NB4 (cell line): Measurements from ENCODE around the gene ZNFX1.

Source experiments
- DNase-seq: peaks from one replicate; pipeline ENCODE4 v3.0.0; 2010; ENCODE audit warnings: low read depth
- H3K4me3 ChIP-seq: one replicate; pipeline ENCODE4 v1.5.1; 2011; ENCODE audit warnings: mild to moderate bottlenecking, low read depth, low read length, moderate library complexity
- MYC ChIP-seq: IDR thresholded peaks from 2 replicates; pipeline ENCODE4 v1.6.1; 2011; ENCODE audit warnings: low read depth, low read length
- POLR2A ChIP-seq: IDR thresholded peaks from 2 replicates; pipeline ENCODE4 v1.6.1; 2011; ENCODE audit warnings: mild to moderate bottlenecking; ENCODE audit not compliant: insufficient read length; ENCODE audit errors: extremely low read depth
- TF ChIP-seq, protein P1 (sequence below): IDR thresholded peaks from 2 replicates; pipeline ENCODE4 v1.6.1; 2011; ENCODE audit warnings: low read depth, low read length
- TF ChIP-seq, protein P2 (sequence below): IDR thresholded peaks from one replicate; pipeline ENCODE4 v1.5.1; 2012; ENCODE audit warnings: low read depth, low read length

Gene ZNFX1

DNA sequence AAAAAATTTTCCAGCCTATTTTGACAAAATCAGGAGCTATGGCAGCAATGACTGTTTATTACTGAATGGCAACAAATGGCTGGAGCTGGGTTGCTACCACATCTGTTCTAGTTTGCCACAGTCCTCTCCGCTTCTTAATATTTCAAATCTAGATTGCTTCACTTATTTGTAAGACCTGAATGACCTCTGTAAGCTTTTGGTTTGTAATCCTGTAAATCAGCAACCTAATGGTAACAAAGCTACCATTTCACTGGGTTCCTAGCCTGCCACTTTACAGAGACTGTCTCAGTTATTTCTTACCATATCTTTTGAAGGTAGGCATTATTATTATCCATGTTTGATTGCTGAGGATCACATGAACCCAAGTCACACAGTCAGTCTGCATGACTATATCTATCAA lies 15.4 kb downstream of the ZNFX1 start:
- DNase-seq, result no peak
- no peak for TF ChIP-seq POLR2A
- TF ChIP-seq MYC, result no peak

DNA sequence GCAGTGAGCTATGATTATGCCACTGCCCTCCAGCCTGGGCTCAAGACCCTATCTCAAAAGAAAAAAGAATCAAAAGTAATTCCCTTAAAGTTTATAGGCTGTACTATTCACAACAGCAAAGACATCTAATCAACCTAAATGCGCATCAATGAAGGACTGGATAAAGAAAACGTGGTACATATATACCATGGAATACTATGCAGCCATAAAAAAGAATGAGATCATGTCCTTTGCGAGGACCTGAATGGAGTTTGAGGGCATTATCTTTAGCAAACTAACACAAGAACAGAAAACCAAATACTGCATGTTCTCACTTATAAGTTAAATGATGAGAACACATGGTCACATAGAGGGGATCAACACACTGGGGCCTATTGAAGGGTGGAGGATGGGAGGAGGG lies 16.7 kb downstream of the ZNFX1 start:
- TF ChIP-seq, protein P1, sequence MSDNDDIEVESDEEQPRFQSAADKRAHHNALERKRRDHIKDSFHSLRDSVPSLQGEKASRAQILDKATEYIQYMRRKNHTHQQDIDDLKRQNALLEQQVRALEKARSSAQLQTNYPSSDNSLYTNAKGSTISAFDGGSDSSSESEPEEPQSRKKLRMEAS, result no peak
- TF ChIP-seq, protein P2, sequence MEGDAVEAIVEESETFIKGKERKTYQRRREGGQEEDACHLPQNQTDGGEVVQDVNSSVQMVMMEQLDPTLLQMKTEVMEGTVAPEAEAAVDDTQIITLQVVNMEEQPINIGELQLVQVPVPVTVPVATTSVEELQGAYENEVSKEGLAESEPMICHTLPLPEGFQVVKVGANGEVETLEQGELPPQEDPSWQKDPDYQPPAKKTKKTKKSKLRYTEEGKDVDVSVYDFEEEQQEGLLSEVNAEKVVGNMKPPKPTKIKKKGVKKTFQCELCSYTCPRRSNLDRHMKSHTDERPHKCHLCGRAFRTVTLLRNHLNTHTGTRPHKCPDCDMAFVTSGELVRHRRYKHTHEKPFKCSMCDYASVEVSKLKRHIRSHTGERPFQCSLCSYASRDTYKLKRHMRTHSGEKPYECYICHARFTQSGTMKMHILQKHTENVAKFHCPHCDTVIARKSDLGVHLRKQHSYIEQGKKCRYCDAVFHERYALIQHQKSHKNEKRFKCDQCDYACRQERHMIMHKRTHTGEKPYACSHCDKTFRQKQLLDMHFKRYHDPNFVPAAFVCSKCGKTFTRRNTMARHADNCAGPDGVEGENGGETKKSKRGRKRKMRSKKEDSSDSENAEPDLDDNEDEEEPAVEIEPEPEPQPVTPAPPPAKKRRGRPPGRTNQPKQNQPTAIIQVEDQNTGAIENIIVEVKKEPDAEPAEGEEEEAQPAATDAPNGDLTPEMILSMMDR, result no peak
- TF ChIP-seq POLR2A, result no peak
- TF ChIP-seq MYC, result no peak
- H3K4me3 ChIP-seq, result no peak overlapping the region
- no peak for DNase-seq

More for the DNA sequence above, 15.4 kb downstream of the ZNFX1 start:
- no peak overlapping the region for H3K4me3 ChIP-seq

DNA sequence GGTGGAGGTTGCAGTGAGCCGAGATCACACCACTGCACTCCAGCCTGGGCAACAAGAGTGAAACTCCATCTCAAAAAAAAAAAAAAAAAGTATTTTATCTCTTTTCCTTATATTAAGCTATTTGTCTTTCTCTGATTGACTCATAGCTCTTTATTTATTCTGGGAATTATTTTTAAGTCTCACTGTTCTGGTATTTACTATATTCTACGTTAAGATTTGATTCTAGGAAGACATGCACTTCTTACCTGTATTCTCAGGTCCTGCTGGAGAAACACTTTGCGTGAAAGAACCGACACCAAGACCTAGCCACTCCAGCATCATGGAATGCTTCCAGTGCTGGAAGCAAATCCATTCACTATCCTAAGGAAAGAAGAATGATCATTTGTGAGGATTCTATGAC lies 17.6 kb downstream of the ZNFX1 start:
- DNase-seq, result no peak
- TF ChIP-seq, protein P2, result no peak
- TF ChIP-seq MYC, result no peak
- TF ChIP-seq, protein P1, result no peak
- no peak for TF ChIP-seq POLR2A
- no peak overlapping the region for H3K4me3 ChIP-seq

DNA sequence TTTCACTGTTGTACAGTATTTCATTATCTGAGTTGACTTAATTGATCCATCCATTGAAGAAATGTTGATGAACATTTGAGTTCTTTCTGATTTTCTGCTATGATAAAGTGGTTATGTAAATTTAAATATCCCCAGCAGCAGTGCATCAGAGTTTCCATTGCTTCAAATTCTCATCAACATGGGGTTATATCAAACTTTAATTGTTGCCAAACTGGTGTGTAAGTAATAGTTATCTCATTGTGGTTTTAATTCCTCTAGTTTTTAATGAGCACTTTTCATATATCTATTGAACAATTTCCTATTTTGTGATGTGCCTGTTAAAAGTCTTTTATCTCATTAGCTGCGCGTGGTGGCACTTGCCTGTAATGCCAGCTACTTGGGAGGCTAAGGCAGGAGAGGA lies 18.1 kb downstream of the ZNFX1 start:
- H3K4me3 ChIP-seq, result no peak overlapping the region
- TF ChIP-seq, protein P2, result no peak
- TF ChIP-seq, protein P1, result no peak
- TF ChIP-seq MYC, result no peak
- no peak for TF ChIP-seq POLR2A
- DNase-seq, result no peak

DNA sequence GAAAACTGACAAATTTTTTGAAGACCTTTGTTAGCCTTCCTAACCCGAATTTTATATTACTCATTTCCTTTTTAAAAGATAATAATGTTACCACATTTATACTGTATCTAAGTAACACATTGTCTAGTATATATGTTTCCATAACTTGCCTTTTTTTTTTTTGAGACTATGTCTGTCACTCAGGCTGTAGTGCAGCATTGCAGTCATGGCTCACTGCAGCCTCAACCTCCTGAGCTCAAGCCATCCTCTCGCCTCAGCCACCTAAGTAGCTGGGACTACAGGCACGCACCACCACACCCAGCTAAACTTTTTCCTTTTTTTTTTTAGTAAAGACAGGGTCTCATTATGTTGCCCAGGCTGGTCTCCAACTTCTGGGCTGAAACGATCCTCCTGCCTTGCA lies 18.6 kb downstream of the ZNFX1 start:
- DNase-seq, result no peak
- H3K4me3 ChIP-seq, result no peak overlapping the region
- TF ChIP-seq, protein P1, result no peak
- TF ChIP-seq MYC (no peak), POLR2A (no peak)
- TF ChIP-seq, protein P2, result no peak

DNA sequence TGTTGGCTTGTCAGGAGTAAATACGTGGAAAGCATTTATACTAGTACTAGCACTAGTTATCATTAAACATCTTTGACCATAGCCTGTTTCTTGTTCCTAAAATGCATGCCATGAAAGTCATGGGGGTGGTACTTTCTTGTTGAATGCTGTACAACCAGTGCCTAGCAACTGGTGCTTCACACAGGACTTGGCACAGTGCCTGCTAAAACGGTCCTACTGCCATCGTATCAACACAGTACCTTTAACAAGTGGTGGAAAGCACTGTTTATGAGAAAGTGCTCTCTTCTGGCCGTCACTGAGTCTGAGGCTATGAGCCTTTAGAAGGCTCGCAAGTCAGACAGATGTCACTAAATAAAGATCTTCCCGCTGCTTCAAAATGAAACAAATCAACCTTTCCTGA lies 21.6 kb downstream of the ZNFX1 start:
- no peak overlapping the region for H3K4me3 ChIP-seq
- TF ChIP-seq, protein P2, result no peak
- TF ChIP-seq, protein P1, result no peak
- TF ChIP-seq POLR2A (no peak), MYC (no peak)
- DNase-seq, result no peak
